IMR-90 (cell line): ENCODE results near the gene TAF11L13. TPM values are rescaled to one million over a fixed set of nuclear protein-coding genes. Genes with fewer than 3 reads are reported as not detected.

Experiments
- ATAC-seq: fragments of 200-7000 bp; cut with Tn5 transposase; 2 replicates; pipeline ENCODE4 v1.9.1; 2020; ENCODE audit warnings: low read depth, mild to moderate bottlenecking, moderate library complexity
- BruUV-seq: library from RNA; stranded (reverse); fragments of 400-500 nt; replicated peaks from 2 replicates; lab custom pipeline; 2021; lab: Mats Ljungman, UMichigan
- CTCF ChIA-PET: fragments of 300-600 bp; formaldehyde crosslinking; extraction: SDS; loops from one replicate; lab custom pipeline; 2021; ENCODE audit warnings: antibody characterized with exemption; lab: Yijun Ruan, JAX
- POLR2A ChIA-PET: fragments of 300-600 bp; sonication (Branson Sonifier 250); formaldehyde crosslinking; loops from one replicate; lab custom pipeline; 2022; ENCODE audit warnings: antibody characterized with exemption; ENCODE audit not compliant: unreplicated experiment; lab: Charles Lee
- DNase-seq: peaks from one replicate; pipeline ENCODE4 v3.0.0; 2013
- H2AFZ ChIP-seq: replicated peaks from 2 replicates; pipeline ENCODE3; 2013; ENCODE audit warnings: low read length, mild to moderate bottlenecking; ENCODE audit not compliant: poor library complexity
- H2AK5ac ChIP-seq: 2 replicates; pipeline ENCODE4 v1.6.1; 2013; ENCODE audit warnings: low read depth, low read length, inconsistent platforms
- H2AK9ac ChIP-seq: replicated peaks from 2 replicates; pipeline ENCODE3; 2013; ENCODE audit warnings: mild to moderate bottlenecking, low read depth, low read length, moderate library complexity; ENCODE audit not compliant: poor library complexity
- H2BK120ac ChIP-seq: 2 replicates; pipeline ENCODE4 v1.6.1; 2013; ENCODE audit warnings: low read depth, low read length, inconsistent platforms
- H2BK15ac ChIP-seq: 3 replicates; pipeline ENCODE4 v1.6.1; 2013; ENCODE audit warnings: low read depth, low read length, inconsistent platforms
- H2BK20ac ChIP-seq: 2 replicates; pipeline ENCODE4 v1.6.1; 2013; ENCODE audit warnings: low read depth, mild to moderate bottlenecking, inconsistent platforms, low read length, moderate library complexity
- H2BK5ac ChIP-seq: 2 replicates; pipeline ENCODE4 v1.6.1; 2013; ENCODE audit warnings: mild to moderate bottlenecking, low read depth, low read length, inconsistent platforms; ENCODE audit not compliant: poor library complexity, severe bottlenecking
- H3K14ac ChIP-seq: replicated peaks from 2 replicates; pipeline ENCODE4 v1.6.1; 2013; ENCODE audit warnings: low read depth, low read length, inconsistent platforms
- H3K18ac ChIP-seq: 2 replicates; pipeline ENCODE4 v1.6.1; 2013; ENCODE audit warnings: low read depth, low read length, control low read depth
- H3K23ac ChIP-seq: 2 replicates; pipeline ENCODE4 v1.6.1; 2013; ENCODE audit warnings: low read depth, low read length, inconsistent platforms
- H3K27ac ChIP-seq: 2 replicates; pipeline ENCODE4 v1.5.1; 2013; ENCODE audit warnings: mild to moderate bottlenecking, control low read depth, low read length; ENCODE audit not compliant: insufficient read depth
- H3K27me3 ChIP-seq: 2 replicates; pipeline ENCODE4 v1.6.1; 2013; ENCODE audit warnings: low read length; ENCODE audit not compliant: control insufficient read depth, insufficient read depth
- H3K36me3 ChIP-seq: 2 replicates; pipeline ENCODE4 v1.6.1; 2013; ENCODE audit warnings: low read length, mixed read lengths; ENCODE audit not compliant: control insufficient read depth, insufficient read depth
- H3K4ac ChIP-seq: 2 replicates; pipeline ENCODE4 v1.6.1; 2013; ENCODE audit warnings: low read depth, low read length, inconsistent platforms
- H3K4me1 ChIP-seq: 2 replicates; pipeline ENCODE4 v1.6.1; 2013; ENCODE audit warnings: low read length, mixed read lengths; ENCODE audit not compliant: control insufficient read depth, insufficient read depth
- H3K4me2 ChIP-seq: 2 replicates; pipeline ENCODE4 v1.6.1; 2013; ENCODE audit warnings: low read depth, mild to moderate bottlenecking, control low read depth, low read length, moderate library complexity
- H3K4me3 ChIP-seq: 2 replicates; pipeline ENCODE4 v1.5.1; 2013; ENCODE audit warnings: low read depth, mild to moderate bottlenecking, control low read depth, low read length, moderate library complexity; ENCODE audit not compliant: insufficient read depth
- H3K56ac ChIP-seq: 2 replicates; pipeline ENCODE4 v1.6.1; 2013; ENCODE audit warnings: low read length, inconsistent platforms; ENCODE audit not compliant: insufficient read depth; ENCODE audit errors: extremely low read depth
- H3K79me1 ChIP-seq, 2 experiments: 2 replicates each; pipeline ENCODE4 v1.6.1; 2013; ENCODE audit warnings: low read length in 2 of 2, inconsistent platforms in 1 of 2, low read depth in 1 of 2
- H3K9ac ChIP-seq: 2 replicates; pipeline ENCODE4 v1.6.1; 2013; ENCODE audit warnings: low read depth, low read length, control low read depth
- H3K9me1 ChIP-seq: 2 replicates; pipeline ENCODE4 v1.6.1; 2013; ENCODE audit warnings: low read length, inconsistent platforms; ENCODE audit not compliant: insufficient read depth
- H3K9me3 ChIP-seq: 2 replicates; pipeline ENCODE4 v1.6.1; 2013; ENCODE audit warnings: low read length; ENCODE audit not compliant: control insufficient read depth, insufficient read depth
- H4K20me1 ChIP-seq: 2 replicates; pipeline ENCODE4 v1.6.1; 2013; ENCODE audit warnings: low read length, inconsistent platforms; ENCODE audit not compliant: insufficient read depth
- H4K5ac ChIP-seq: 2 replicates; pipeline ENCODE4 v1.6.1; 2013; ENCODE audit warnings: mild to moderate bottlenecking, low read depth, low read length, control low read depth
- H4K8ac ChIP-seq, 2 experiments: 2 replicates each; pipeline ENCODE4 v1.6.1; 2013; ENCODE audit warnings: low read depth in 2 of 2, low read length in 2 of 2, control low read depth in 1 of 2, inconsistent platforms in 1 of 2
- H4K91ac ChIP-seq: 2 replicates; pipeline ENCODE4 v1.6.1; 2013; ENCODE audit warnings: low read depth, low read length, inconsistent platforms; ENCODE audit not compliant: insufficient read depth
- MAFK ChIP-seq: IDR thresholded peaks from 2 replicates; pipeline ENCODE4 v1.6.1; 2012; ENCODE audit warnings: low read depth, low read length, improper control_type of control experiment
- SMC3 ChIP-seq: fragments of 150-350 bp; IDR thresholded peaks from 2 replicates; pipeline ENCODE4 v1.6.1; 2016; ENCODE audit warnings: low read depth, mild to moderate bottlenecking, antibody characterized with exemption, low read length, moderate library complexity
- WGBS, 2 experiments: methylation state at CpG; one replicate each; pipeline versions ENCODE4 v1.1.5 to v1.1.7; 2013; ENCODE audit warnings: missing lambda C conversion rate in 2 of 2; ENCODE audit not compliant: insufficient read length in 1 of 2; ENCODE audit errors: extremely low coverage in 2 of 2; 5-methylcytosine and 5-hydroxymethylcytosine counted together
- dilution Hi-C: fragments of 300-500 bp; cut with HindIII; formaldehyde crosslinking; loops from one replicate; pipeline ENCODE4 v1.14.3; 2018; ENCODE audit warnings: low sequenced_read_pairs; ENCODE audit not compliant: unreplicated experiment
- in situ Hi-C: fragments of 300-500 bp; cut with MboI; formaldehyde crosslinking; loops from 3 replicates; pipeline ENCODE4 v1.14.3; 2019; ENCODE audit warnings: low sequenced_read_pairs, inconsistent platforms, mixed read lengths
- intact Hi-C: fragments of 100-400 bp; cut with micrococcal nuclease; formaldehyde crosslinking; loops from 2 replicates; pipeline ENCODE4 v1.10.0; 2022
- polyA plus RNA-seq, 3 experiments: library from polyadenylated mRNA; depleted of rRNA; stranded (reverse); fragments of >200 nt; gene quantifications; 2 replicates each; pipeline ENCODE4 v1.2.3, GENCODE V29; 2012; ENCODE audit warnings: low replicate concordance in 1 of 3
- total RNA-seq: library from RNA; depleted of rRNA; stranded (reverse); fragments of >200 nt; gene quantifications from 2 replicates; pipeline ENCODE4 v1.2.3, GENCODE V29; 2012
- TF ChIP-seq, protein P1 (sequence below): fragments of 150-350 bp; IDR thresholded peaks from 2 replicates; pipeline ENCODE4 v1.6.1; 2017; ENCODE audit warnings: mild to moderate bottlenecking, antibody characterized with exemption, low read length, low read depth

TAF11L13 gene
- total and polyA plus RNA-seq, 2 of the 4 experiments (the other 2 are of a cell fraction), result not detected

- Histone ChIP-seq H3K4me2 (no peak overlapping the region), H2AK5ac (no peak overlapping the region), H3K23ac (no peak overlapping the region), H3K4me1 (no peaks in the 10 kb centered on the region), H2BK120ac (no peak overlapping the region), H3K27me3 (no peaks in the 10 kb centered on the region), H2AFZ (no peak overlapping the region), H3K9me3 (no peaks in the 10 kb centered on the region), H3K9me1 (no peaks in the 10 kb centered on the region), H3K4ac (no peak overlapping the region), H3K9ac (no peak overlapping the region), H3K27ac (no peak overlapping the region), H3K18ac (no peak overlapping the region), H2BK15ac (no peak overlapping the region), H3K14ac (no peak overlapping the region), H3K36me3 (no peaks in the 10 kb centered on the region), H4K20me1 (no peaks in the 10 kb centered on the region), H3K4me3 (no peak overlapping the region), H2BK20ac (no peak overlapping the region), H4K8ac (no peak overlapping the region), H3K79me1 (no peaks in the 10 kb centered on the region), H4K5ac (no peak overlapping the region), H2AK9ac (no peak overlapping the region), H2BK5ac (no peak overlapping the region), H4K91ac (no peak overlapping the region), H3K56ac (no peak overlapping the region)
- WGBS, 2 experiments, result 87% methylated on average over 7 of the region's 14 CpGs; no CpG with 5 or more reads in 1 of the 2 experiments
- ChIA-PET CTCF (no interaction called here), POLR2A (no interaction called here)
- no peak for ATAC-seq
- no TSS peak for BruUV-seq
- TF ChIP-seq, protein P1, sequence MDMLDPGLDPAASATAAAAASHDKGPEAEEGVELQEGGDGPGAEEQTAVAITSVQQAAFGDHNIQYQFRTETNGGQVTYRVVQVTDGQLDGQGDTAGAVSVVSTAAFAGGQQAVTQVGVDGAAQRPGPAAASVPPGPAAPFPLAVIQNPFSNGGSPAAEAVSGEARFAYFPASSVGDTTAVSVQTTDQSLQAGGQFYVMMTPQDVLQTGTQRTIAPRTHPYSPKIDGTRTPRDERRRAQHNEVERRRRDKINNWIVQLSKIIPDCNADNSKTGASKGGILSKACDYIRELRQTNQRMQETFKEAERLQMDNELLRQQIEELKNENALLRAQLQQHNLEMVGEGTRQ, result no peak
- TF ChIP-seq SMC3 (no peak), MAFK (no peak)
- in situ Hi-C loops (no loop called here), intact Hi-C loops (no loop called here), dilution Hi-C loops (no loop called here)
- DNase-seq, result no peak
Observed at GRCh38 chr5:17670353-17670752, 38.5 kb downstream of the TAF11L13 start.
